Naive B cell (primary cell): ENCODE data around the gene HCN2. TPM values are rescaled to one million over a fixed set of nuclear protein-coding genes. Genes with fewer than 3 reads are reported as not detected.

Experiments used
- ATAC-seq, 2 donors: fragments of 150-1000 bp; cut with Tn5 transposase; 2 replicates each; pipeline ENCODE4 v1.10.0; 2021; ENCODE audit warnings: low read depth in 2 of 2, mild to moderate bottlenecking in 2 of 2, moderate library complexity in 2 of 2
- DNase-seq: peaks from one replicate; pipeline ENCODE4 v3.0.0; 2022
- H3K27ac Mint-ChIP-seq, 6 donors: one replicate each; pipeline ENCODE4 v1.8.0; 2020 to 2022; ENCODE audit warnings: mild to moderate bottlenecking in 6 of 6, mixed read lengths in 6 of 6, moderate library complexity in 5 of 6, inconsistent platforms in 2 of 6
- H3K27me3 Mint-ChIP-seq, 3 donors: one replicate each; pipeline ENCODE4 v1.8.0; 2021 to 2022; ENCODE audit warnings: mixed read lengths in 3 of 3, mild to moderate bottlenecking in 1 of 3
- H3K36me3 Mint-ChIP-seq, 2 donors: one replicate each; pipeline ENCODE4 v1.8.0; 2020 to 2022; ENCODE audit warnings: mixed read lengths in 2 of 2, inconsistent platforms in 1 of 2, mild to moderate bottlenecking in 1 of 2
- H3K4me1 Mint-ChIP-seq, 3 donors: one replicate each; pipeline ENCODE4 v1.8.0; 2020 to 2022; ENCODE audit warnings: mixed read lengths in 3 of 3, inconsistent platforms in 1 of 3, mild to moderate bottlenecking in 1 of 3, moderate library complexity in 1 of 3
- H3K4me3 Mint-ChIP-seq, 8 donors: one replicate each; pipeline ENCODE4 v1.8.0; 2020 to 2022; ENCODE audit warnings: mild to moderate bottlenecking in 8 of 8, mixed read lengths in 8 of 8, moderate library complexity in 8 of 8, inconsistent platforms in 2 of 8
- H3K9me3 Mint-ChIP-seq, 7 donors: one replicate each; pipeline ENCODE4 v1.8.0; 2020 to 2022; ENCODE audit warnings: mixed read lengths in 7 of 7, mild to moderate bottlenecking in 5 of 7, inconsistent platforms in 2 of 7, moderate library complexity in 1 of 7
- polyA plus RNA-seq, 6 donors: library from polyadenylated mRNA; unstranded; fragments of 300-500 nt; fragmentation: Illumina TruSeq; gene quantifications; one replicate each; pipeline ENCODE4 v1.2.3, GENCODE V29; 2021; ENCODE audit warnings: low read depth in 6 of 6

Gene HCN2
- polyA plus RNA-seq, 6 donors from 2014 or later = not detected

DNA sequence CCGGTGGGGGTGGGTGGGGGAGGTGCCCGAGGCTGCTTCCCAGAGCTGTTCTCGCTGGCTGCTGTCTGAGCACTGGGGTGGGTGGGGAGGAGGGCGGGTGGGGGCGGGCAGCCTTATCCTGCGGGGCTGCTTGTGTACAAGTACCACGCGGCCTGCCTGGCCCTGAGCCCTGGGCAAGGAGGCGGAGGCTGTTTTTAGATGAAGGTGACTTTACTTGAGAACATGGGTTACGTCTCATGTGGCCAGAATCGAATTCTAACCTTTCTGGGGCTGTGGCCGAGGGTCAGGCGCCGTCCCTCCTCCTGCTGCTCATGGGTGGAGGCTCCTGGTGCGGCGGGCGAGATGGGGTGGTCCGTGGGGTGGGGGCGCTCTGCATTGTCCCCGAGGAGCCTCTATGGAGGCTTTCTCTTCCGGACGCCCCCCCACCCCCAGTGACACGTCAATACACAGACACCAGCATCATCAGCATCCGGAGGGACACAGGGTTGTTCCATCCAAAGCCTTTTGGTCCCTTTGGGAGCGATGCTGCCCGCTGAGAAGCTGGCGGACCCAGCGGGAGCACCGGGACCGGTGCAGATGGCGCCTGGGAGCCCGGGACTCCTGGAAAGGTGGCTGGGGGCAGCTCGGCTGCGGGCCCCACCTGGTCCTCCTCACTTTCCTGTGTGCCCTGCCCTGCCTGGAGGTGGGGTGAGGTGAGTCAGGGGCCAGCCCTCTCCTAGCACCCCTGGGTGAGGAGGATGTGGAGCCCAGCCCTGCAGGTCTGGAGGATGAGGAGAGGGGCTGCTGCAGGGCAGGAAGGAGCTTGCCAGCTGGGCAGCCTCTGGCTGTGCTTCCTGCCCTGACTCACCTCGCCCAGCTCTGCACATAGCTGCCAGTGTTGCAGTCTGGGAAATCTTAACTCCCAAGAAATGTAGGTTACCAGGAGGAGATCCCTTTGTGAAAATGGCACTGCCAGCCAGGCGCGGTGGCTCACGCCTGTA, 13.9 kb upstream of the HCN2 start:
- ATAC-seq (no peak), DNase-seq (no peak)
- Mint-ChIP-seq H3K9me3 (no peaks in the 10 kb centered on the region), H3K36me3 (no peaks in the 10 kb centered on the region), H3K4me1 (peaks cover 29 to 45% (median 32%) of the 10 kb centered on the region in 3 donors), H3K4me3 (peak overlapping the region in 2 of 8 donors; percentile 54 to 95), H3K27me3 (no peaks in the 10 kb centered on the region), H3K27ac (no peak overlapping the region)

DNA sequence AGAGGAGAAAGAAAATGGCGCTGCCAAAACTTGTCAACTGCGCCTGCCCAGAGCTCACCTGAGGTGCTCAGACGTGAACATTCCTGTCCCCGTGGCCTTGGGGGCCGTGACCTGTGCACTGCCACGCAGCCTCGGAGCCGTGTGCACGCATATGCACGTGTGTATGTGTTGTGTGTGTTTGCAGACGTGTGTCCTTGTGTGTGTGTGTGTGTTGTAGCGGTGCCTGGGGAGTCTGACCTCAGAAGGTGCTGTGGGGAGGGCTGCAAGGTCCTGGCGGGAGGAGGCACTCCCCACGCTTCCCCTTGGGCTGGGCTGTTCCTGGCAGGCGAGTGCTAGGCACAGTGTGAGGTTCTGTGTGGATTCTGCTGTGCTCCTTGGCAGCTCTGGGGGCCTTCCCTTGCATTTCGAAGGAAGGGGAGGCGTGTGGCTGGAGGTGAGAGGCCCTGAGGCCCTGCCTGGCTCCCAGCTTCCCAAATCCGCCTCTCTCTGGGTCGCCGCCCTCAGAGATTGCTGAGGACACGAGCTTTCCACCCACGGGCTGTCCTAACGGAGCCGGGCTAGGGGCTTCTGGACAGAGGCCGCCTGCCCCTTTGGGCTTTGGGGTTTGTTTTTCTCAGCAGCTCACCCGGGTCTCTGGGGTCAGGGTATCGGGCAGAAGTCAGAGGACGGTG, 12.8 kb upstream of the HCN2 start:
- H3K36me3 Mint-ChIP-seq = no peaks in the 10 kb centered on the region
- peak overlapping the region in 2 of 8 donors; percentile 12 to 33 for H3K4me3 Mint-ChIP-seq
- no peaks in the 10 kb centered on the region for H3K27me3 Mint-ChIP-seq
- ATAC-seq = no peak
- H3K27ac Mint-ChIP-seq = no peak overlapping the region
- DNase-seq = no peak
- no peaks in the 10 kb centered on the region for H3K9me3 Mint-ChIP-seq
- peaks cover 20 to 36% (median 26%) of the 10 kb centered on the region in 3 donors for H3K4me1 Mint-ChIP-seq

DNA sequence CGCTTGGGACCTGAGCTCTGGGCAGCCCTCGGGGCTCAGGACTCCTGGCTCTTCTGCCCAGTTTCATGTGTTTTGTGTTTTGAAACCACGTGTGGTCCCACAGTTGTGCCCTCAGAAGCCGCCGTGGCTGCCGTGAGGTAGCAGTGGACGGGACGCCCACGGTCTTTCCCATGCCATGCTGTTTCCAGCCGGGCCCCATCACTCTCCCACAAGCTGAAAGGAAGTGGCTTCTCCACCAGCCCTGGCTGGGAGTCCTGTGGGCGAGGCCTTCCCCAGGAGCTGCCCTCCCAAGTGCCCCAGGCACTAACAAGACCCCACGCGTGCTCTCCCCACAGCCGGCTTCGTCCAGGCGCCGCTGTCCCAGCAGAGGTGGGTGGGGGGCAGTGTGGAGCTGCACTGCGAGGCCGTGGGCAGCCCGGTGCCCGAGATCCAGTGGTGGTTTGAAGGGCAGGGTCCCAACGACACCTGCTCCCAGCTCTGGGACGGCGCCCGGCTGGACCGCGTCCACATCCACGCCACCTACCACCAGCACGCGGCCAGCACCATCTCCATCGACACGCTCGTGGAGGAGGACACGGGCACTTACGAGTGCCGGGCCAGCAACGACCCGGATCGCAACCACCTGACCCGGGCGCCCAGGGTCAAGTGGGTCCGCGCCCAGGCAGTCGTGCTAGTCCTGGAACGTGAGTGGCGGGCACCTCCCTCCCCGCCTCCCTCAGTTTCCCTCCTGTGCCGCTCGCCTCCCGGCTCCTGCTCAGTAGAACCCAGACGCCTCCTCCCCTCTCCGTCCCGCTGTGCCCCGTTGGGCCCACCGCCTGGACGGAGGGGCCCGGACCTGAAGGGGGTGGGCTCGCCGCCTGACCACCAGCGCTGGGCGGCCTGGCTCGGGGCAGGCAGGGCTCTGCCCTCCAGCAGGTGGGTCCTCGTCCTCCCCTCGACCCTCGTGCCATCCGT, 12.0 kb upstream of the HCN2 start:
- Mint-ChIP-seq H3K4me3 (peak overlapping the region in 3 of 8 donors; percentile 12 to 66 (median 33)), H3K27ac (no peak overlapping the region), H3K27me3 (no peaks in the 10 kb centered on the region), H3K9me3 (no peaks in the 10 kb centered on the region), H3K4me1 (peaks cover 18 to 30% (median 20%) of the 10 kb centered on the region in 3 donors), H3K36me3 (no peaks in the 10 kb centered on the region)
- no peak for ATAC-seq
- DNase-seq = no peak

DNA sequence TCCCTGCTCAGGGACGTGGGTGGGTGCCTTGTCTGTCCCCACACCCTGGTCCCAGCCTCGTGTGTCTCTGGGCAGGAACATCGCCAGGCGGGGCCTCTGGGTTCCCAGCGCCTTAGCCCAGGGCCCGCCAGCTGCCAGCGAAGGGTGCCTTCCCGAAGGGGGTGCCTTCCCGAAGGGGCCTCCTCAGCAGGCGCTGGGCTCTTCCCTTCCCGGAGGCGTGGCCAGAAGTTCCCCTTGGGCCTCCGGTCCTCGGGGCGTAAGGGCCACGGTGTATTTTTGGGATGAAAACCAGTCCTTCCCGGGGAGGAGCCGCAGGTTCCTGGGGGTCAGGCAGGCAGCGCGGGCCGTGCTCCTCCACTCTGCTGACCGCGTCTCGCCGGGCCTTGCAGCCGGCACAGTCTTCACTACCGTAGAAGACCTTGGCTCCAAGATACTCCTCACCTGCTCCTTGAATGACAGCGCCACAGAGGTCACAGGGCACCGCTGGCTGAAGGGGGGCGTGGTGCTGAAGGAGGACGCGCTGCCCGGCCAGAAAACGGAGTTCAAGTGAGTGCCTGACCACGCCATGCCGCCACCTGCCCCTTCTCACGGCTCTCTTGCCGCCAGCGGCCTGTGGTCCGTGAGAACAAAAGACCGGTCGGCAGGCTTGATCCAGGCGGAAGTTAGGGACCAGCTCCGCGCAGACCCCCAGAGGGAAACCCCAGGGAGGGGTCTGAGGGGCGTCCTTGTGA, 10.4 kb upstream of the HCN2 start:
- peaks cover 9 to 23% (median 20%) of the 10 kb centered on the region in 3 donors for H3K4me1 Mint-ChIP-seq
- H3K27me3 Mint-ChIP-seq = no peaks in the 10 kb centered on the region
- H3K4me3 Mint-ChIP-seq = no peak overlapping the region
- no peak overlapping the region for H3K27ac Mint-ChIP-seq
- DNase-seq (no peak), ATAC-seq (no peak)
- H3K36me3 Mint-ChIP-seq = no peaks in the 10 kb centered on the region
- no peaks in the 10 kb centered on the region for H3K9me3 Mint-ChIP-seq

DNA sequence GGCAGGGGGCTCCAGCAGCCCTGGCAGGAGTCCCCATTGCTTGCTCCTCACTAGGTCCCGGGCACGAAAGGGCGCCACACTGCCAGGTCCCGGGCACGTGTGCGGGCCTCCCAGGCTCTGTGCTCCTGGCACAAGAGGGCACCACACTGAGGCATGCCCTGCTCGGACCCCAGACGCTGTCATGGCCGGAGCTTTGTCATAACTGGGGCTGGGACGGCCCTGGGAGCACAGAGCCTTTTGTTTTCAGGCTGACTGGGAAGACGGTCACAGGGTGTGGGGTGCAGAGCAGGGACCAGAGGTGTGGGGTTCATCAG, 9.9 kb upstream of the HCN2 start:
- no peak for ATAC-seq
- no peak overlapping the region for H3K27ac Mint-ChIP-seq

DNA sequence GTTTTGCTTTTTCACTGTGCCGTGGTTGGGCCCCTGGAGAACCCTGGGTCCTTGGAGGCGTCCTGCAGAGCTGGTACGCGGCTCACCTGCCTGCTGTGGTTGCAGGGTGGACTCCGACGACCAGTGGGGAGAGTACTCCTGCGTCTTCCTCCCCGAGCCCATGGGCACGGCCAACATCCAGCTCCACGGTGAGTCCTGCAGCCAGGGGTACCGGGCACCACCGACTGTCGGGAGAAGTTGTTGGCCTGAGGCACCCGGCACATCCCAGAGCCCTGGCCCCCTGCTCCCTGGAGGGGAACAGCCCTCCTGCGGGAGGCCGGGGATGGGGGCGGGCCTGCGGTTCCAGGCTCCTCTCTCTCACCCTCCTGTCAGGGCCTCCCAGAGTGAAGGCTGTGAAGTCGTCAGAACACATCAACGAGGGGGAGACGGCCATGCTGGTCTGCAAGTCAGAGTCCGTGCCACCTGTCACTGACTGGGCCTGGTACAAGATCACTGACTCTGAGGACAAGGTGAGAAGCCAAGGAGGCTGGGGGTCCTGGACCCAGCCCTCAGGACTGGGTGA, 9.3 kb upstream of the HCN2 start:
- Mint-ChIP-seq H3K4me3 (no peak overlapping the region), H3K27ac (no peak overlapping the region), H3K36me3 (no peaks in the 10 kb centered on the region), H3K4me1 (peaks cover 0 to 14% (median 12%) of the 10 kb centered on the region in 3 donors), H3K9me3 (no peaks in the 10 kb centered on the region), H3K27me3 (no peaks in the 10 kb centered on the region)
- ATAC-seq = no peak
- no peak for DNase-seq

More for the DNA sequence above, 9.9 kb upstream of the HCN2 start:
- Mint-ChIP-seq H3K4me1 (peaks cover 4 to 19% (median 16%) of the 10 kb centered on the region in 3 donors), H3K9me3 (no peaks in the 10 kb centered on the region), H3K27me3 (no peaks in the 10 kb centered on the region), H3K36me3 (no peaks in the 10 kb centered on the region), H3K4me3 (no peak overlapping the region)
- no peak for DNase-seq

DNA sequence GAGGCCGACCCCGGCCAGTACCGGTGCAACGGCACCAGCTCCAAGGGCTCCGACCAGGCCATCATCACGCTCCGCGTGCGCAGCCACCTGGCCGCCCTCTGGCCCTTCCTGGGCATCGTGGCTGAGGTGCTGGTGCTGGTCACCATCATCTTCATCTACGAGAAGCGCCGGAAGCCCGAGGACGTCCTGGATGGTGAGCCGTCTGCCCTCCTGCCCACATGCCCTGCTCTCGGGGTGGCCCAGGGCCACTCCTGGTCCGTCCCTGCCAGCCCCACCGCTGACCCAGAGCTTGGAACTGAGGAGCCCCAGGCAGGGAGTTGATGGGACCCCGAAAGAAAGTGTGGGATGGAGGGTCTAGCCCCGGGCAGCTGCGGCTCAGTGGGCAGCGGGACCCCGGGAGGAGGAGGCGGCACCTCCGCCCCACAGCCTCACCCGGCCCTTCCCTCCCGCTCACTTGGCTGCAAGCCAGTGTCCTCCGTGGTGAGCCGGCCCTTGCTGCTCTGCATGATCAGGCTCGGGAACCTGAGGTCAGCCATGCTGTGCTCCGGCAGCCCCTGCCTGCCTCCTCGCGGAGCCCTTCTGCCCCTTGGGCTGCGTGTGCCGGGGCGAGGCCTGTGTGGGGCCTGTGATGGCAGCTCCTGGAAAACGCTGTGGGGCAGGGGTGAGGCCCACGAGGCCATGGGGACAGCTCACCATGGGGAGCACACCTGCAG, 8.1 kb upstream of the HCN2 start:
- peaks cover 0 to 12% (median 4%) of the 10 kb centered on the region in 3 donors for H3K4me1 Mint-ChIP-seq
- H3K36me3 Mint-ChIP-seq = no peaks in the 10 kb centered on the region
- no peaks in the 10 kb centered on the region for H3K9me3 Mint-ChIP-seq
- ATAC-seq = no peak
- H3K27ac Mint-ChIP-seq = no peak overlapping the region
- H3K27me3 Mint-ChIP-seq = peaks cover 0 to 9% (median 0%) of the 10 kb centered on the region in 3 donors
- H3K4me3 Mint-ChIP-seq = no peak overlapping the region
- DNase-seq = no peak

DNA sequence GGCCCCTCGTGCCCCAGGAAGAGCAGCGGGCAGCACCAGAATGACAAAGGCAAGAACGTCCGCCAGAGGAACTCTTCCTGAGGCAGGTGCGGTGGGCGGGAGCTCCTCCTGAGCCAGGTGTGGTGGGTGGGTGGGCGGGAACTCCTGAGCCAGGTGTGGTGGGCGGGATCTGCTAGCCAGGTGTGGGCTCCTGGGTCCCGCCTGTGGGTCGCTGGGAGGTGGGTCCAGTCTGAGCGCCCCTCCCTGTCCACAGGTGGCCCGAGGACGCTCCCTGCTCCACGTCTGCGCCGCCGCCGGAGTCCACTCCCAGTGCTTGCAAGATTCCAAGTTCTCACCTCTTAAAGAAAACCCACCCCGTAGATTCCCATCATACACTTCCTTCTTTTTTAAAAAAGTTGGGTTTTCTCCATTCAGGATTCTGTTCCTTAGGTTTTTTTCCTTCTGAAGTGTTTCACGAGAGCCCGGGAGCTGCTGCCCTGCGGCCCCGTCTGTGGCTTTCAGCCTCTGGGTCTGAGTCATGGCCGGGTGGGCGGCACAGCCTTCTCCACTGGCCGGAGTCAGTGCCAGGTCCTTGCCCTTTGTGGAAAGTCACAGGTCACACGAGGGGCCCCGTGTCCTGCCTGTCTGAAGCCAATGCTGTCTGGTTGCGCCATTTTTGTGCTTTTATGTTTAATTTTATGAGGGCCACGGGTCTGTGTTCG, 7.0 kb upstream of the HCN2 start:
- Mint-ChIP-seq H3K9me3 (no peaks in the 10 kb centered on the region), H3K36me3 (no peaks in the 10 kb centered on the region), H3K27me3 (peaks cover 0 to 9% (median 0%) of the 10 kb centered on the region in 3 donors), H3K27ac (peak overlapping the region in 1 of 6 donors; percentile 49), H3K4me1 (peaks cover 0 to 10% (median 0%) of the 10 kb centered on the region in 3 donors), H3K4me3 (no peak overlapping the region)
- no peak for DNase-seq
- no peak for ATAC-seq

DNA sequence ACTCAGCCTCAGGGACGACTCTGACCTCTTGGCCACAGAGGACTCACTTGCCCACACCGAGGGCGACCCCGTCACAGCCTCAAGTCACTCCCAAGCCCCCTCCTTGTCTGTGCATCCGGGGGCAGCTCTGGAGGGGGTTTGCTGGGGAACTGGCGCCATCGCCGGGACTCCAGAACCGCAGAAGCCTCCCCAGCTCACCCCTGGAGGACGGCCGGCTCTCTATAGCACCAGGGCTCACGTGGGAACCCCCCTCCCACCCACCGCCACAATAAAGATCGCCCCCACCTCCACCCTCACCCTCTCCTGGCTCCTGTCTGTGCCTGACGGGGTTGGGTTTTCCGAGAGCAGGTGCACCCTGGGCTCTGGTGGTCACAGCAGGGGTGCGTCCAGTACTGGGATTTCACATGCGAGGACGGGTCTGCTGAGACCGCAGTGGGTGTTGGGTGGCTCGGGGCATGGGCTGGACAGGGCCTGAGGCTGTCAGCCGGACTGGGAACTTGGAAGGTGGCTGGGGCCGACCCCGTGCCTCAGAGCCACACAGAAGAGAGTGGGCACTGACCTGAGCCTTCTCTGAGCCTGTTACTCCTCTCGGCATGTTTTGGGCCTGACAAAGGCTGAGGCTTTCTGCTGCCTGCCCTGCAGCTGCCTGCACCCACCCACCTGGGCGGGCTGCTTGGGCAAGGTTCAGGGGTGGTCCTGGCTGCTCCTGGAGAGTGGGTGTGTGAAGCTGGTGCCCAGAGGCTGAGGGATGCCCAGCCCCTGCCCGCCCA, 6.3 kb upstream of the HCN2 start:
- Mint-ChIP-seq H3K27ac (peak overlapping the region in 1 of 6 donors; percentile 34), H3K4me3 (no peak overlapping the region), H3K36me3 (no peaks in the 10 kb centered on the region), H3K27me3 (peaks cover 3 to 14% (median 4%) of the 10 kb centered on the region in 3 donors), H3K9me3 (no peaks in the 10 kb centered on the region), H3K4me1 (peaks cover 0 to 12% (median 2%) of the 10 kb centered on the region in 3 donors)
- ATAC-seq = no peak
- no peak for DNase-seq

DNA sequence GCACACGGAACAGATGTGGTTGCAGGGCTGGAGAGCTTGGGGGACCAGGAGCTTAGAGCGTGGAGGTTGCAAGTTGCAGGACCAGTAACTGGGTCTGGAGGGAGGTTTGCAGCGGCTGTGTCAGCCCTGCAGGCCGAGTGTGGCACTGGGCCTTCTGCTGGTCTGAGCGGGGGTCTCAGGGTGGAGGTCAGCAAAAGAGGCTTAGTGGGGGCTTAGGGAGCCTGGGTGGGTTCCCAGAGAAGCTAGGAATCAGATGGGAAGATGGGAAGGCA, 5.8 kb upstream of the HCN2 start:
- Mint-ChIP-seq H3K27ac (peak overlapping the region in 1 of 6 donors; percentile 34), H3K27me3 (peaks cover 4 to 19% (median 5%) of the 10 kb centered on the region in 3 donors), H3K4me1 (peaks cover 0 to 11% (median 2%) of the 10 kb centered on the region in 3 donors), H3K36me3 (no peaks in the 10 kb centered on the region), H3K4me3 (no peak overlapping the region), H3K9me3 (no peaks in the 10 kb centered on the region)
- DNase-seq (no peak), ATAC-seq (no peak)
